ENCODE measurements around the gene EMP2.

- no peak for TF ChIP-seq ZNF274 (IDR thresholded peaks at IDR 0.05; ENCODE audit: low read length)
- no peak for TF ChIP-seq ZNF274 (tag by site-specific recombination; IDR thresholded peaks at IDR 0.05; ENCODE audit: borderline replicate concordance)
- TF ChIP-seq ZNF280C (tag by site-specific recombination; IDR thresholded peaks at IDR 0.05): no peak
- no peak for TF ChIP-seq ZBTB26 (tag by site-specific recombination; optimal IDR thresholded peaks at IDR 0.05)
- TF ChIP-seq ZNF121 (tag by site-specific recombination; IDR thresholded peaks at IDR 0.05): no peak
- no peak for TF ChIP-seq ZNF394 (tag by site-specific recombination; IDR thresholded peaks at IDR 0.05; ENCODE audit: borderline replicate concordance)
- TF ChIP-seq, protein P1, sequence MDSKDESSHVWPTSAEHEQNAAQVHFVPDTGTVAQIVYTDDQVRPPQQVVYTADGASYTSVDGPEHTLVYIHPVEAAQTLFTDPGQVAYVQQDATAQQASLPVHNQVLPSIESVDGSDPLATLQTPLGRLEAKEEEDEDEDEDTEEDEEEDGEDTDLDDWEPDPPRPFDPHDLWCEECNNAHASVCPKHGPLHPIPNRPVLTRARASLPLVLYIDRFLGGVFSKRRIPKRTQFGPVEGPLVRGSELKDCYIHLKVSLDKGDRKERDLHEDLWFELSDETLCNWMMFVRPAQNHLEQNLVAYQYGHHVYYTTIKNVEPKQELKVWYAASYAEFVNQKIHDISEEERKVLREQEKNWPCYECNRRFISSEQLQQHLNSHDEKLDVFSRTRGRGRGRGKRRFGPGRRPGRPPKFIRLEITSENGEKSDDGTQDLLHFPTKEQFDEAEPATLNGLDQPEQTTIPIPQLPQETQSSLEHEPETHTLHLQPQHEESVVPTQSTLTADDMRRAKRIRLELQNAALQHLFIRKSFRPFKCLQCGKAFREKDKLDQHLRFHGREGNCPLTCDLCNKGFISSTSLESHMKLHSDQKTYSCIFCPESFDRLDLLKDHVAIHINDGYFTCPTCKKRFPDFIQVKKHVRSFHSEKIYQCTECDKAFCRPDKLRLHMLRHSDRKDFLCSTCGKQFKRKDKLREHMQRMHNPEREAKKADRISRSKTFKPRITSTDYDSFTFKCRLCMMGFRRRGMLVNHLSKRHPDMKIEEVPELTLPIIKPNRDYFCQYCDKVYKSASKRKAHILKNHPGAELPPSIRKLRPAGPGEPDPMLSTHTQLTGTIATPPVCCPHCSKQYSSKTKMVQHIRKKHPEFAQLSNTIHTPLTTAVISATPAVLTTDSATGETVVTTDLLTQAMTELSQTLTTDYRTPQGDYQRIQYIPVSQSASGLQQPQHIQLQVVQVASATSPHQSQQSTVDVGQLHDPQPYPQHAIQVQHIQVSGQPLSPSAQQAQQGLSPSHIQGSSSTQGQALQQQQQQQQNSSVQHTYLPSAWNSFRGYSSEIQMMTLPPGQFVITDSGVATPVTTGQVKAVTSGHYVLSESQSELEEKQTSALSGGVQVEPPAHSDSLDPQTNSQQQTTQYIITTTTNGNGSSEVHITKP (tag by site-specific recombination; IDR thresholded peaks at IDR 0.05): no peak
- TF ChIP-seq, protein P2, sequence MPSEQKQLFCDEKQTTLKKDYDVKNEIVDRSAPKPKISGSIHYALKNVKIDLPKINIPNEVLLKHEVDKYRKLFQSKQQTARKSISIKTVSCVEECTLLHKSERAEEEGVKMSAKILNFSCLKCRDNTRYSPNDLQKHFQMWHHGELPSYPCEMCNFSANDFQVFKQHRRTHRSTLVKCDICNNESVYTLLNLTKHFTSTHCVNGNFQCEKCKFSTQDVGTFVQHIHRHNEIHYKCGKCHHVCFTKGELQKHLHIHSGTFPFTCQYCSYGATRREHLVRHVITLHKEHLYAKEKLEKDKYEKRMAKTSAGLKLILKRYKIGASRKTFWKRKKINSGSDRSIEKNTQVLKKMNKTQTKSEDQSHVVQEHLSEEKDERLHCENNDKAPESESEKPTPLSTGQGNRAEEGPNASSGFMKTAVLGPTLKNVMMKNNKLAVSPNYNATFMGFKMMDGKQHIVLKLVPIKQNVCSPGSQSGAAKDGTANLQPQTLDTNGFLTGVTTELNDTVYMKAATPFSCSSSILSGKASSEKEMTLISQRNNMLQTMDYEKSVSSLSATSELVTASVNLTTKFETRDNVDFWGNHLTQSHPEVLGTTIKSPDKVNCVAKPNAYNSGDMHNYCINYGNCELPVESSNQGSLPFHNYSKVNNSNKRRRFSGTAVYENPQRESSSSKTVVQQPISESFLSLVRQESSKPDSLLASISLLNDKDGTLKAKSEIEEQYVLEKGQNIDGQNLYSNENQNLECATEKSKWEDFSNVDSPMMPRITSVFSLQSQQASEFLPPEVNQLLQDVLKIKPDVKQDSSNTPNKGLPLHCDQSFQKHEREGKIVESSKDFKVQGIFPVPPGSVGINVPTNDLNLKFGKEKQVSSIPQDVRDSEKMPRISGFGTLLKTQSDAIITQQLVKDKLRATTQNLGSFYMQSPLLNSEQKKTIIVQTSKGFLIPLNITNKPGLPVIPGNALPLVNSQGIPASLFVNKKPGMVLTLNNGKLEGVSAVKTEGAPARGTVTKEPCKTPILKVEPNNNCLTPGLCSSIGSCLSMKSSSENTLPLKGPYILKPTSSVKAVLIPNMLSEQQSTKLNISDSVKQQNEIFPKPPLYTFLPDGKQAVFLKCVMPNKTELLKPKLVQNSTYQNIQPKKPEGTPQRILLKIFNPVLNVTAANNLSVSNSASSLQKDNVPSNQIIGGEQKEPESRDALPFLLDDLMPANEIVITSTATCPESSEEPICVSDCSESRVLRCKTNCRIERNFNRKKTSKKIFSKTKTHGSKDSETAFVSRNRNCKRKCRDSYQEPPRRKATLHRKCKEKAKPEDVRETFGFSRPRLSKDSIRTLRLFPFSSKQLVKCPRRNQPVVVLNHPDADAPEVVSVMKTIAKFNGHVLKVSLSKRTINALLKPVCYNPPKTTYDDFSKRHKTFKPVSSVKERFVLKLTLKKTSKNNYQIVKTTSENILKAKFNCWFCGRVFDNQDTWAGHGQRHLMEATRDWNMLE (tag by site-specific recombination; conservative IDR thresholded peaks at IDR 0.05; ENCODE audit: low read depth): no peak
- TF ChIP-seq PRDM1 (tag by site-specific recombination; IDR thresholded peaks at IDR 0.05): no peak
- TF ChIP-seq, protein P3, sequence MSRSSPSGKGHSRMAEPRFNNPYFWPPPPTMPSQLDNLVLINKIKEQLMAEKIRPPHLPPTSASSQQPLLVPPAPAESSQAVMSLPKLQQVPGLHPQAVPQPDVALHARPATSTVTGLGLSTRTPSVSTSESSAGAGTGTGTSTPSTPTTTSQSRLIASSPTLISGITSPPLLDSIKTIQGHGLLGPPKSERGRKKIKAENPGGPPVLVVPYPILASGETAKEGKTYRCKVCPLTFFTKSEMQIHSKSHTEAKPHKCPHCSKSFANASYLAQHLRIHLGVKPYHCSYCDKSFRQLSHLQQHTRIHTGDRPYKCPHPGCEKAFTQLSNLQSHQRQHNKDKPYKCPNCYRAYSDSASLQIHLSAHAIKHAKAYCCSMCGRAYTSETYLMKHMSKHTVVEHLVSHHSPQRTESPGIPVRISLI (tag by site-specific recombination; IDR thresholded peaks at IDR 0.05): no peak
Observed at GRCh38 chr16:10589109-10589508, 8.7 kb upstream of the EMP2 start.
